AG10803 (cell line): ENCODE measurements around the gene RAB31.

Source experiments
- DNase-seq: peaks from one replicate; pipeline ENCODE4 v3.0.0; 2010; ENCODE audit warnings: low read depth
- H3K4me3 ChIP-seq: 2 replicates; pipeline ENCODE4 v1.5.1; 2011; ENCODE audit warnings: mild to moderate bottlenecking, low read length, control low read depth
- CTCF ChIP-seq: conservative IDR thresholded peaks from 2 replicates; pipeline ENCODE4 v1.5.1; 2011; ENCODE audit warnings: mild to moderate bottlenecking, low read length, control low read depth, inconsistent platforms

Gene RAB31

DNA sequence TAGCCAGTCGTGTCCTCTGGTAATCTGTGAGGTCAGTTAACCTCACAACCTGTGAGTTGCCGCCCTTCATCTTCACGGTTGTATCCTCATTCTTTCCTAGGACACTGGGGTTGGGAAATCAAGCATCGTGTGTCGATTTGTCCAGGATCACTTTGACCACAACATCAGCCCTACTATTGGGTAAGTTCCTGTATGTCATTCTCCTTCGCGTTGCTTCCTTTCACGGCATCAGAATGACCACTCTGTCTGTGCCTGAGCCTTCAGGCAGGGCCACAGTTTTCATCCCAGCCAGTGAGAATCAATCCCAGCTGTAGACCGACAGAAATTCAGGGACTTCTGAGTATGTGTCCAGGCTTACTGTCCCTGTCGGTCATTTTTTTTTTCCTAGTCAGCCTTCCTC lies 67.1 kb downstream of the RAB31 start:
- no peak for TF ChIP-seq CTCF
- no peak for DNase-seq
- H3K4me3 ChIP-seq = no peak overlapping the region

DNA sequence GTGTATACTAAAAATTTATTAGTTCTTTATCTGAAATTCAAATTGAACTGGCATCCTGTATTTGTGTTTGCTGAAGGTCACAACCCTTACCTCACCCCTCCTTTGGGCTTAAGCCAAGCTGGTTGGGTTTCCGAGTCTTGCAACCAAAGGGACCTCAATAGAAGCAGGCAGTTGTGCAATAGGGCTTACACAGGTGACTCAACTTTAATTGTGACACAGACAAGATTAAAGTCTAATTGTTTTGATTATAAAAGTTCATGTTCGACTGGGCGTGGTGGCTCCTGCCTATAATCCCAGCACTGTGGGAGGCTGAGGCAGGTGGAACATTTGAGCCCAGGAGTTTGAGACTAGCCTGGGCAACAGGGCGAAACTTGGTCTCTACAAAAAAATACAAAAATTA lies 71.5 kb downstream of the RAB31 start:
- no peak overlapping the region for H3K4me3 ChIP-seq
- DNase-seq = peak; percentile 36
- TF ChIP-seq CTCF = no peak

- peak; percentile 98 for DNase-seq
- peak; percentile 11 for TF ChIP-seq CTCF
Observed at GRCh38 chr18:9782073-9782857, 74.2 kb downstream of the RAB31 start.

DNA sequence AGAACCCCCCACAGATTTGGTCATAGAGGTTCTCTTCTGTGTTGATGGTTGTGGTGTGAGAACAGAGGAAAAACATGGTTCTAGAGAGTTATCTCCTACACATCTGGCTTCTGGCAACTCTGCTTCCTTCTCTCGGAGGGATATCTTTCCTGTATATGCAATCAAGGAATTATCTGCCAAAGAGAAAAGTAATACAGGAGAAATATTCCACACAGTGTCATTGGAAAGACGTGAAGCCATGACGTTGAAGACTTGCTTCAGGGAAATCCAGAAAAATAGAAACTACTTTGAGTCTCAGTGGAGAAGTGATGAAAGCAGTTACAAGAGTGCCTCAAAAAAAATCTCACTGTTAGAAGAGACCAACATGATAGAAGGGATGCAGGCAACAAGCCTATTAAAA lies 78.5 kb downstream of the RAB31 start:
- DNase-seq = no peak
- no peak overlapping the region for H3K4me3 ChIP-seq
- no peak for TF ChIP-seq CTCF

More at GRCh38 chr18:9782073-9782857, 74.2 kb downstream of the RAB31 start:
- no peak overlapping the region for H3K4me3 ChIP-seq

DNA sequence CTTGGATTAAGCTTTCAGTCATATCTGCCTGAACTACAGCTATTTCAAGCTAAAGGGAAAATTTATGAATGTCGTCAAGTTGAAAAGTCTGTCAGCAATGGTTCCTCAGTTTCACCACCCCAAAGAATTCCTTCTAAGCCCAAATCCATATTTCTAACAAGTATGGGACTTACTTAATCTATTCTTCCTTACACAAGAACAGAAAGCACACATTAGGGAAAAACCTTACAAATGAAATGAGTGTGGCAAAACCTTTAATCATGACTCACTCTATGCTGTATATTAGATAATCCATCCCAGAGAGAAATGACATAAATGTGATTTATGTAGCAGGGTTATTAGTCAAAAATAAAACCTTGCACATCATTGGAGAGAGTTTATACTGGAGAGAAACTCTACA lies 78.9 kb downstream of the RAB31 start:
- no peak overlapping the region for H3K4me3 ChIP-seq
- TF ChIP-seq CTCF = no peak
- no peak for DNase-seq

DNA sequence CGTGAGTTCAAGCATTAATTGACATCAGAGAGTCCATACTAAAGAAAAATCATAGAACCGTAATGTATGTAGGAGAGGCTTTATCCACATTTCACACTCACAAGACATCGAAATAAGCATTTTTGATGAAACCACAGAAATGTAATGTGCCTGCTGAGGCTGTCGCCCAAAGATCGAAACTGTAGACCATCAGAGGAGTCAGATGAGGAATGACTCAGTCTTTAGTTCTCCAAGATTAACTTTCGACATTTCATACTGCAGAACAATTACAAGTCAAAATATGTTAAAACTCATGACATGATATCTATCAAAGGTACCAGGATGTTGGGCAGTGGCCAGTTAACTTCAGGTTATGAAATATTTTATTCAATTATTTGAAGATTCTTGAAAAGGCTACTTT lies 79.6 kb downstream of the RAB31 start:
- DNase-seq = peak; percentile 58
- TF ChIP-seq CTCF = no peak
- H3K4me3 ChIP-seq = no peak overlapping the region

GRCh38 chr18:9788140-9788539 lies 80.0 kb downstream of the RAB31 start:
- H3K4me3 ChIP-seq = no peak overlapping the region
- DNase-seq = no peak
- TF ChIP-seq CTCF = no peak
